Measurements from ENCODE around the gene DCLK1. TPM values are rescaled to one million over a fixed set of nuclear protein-coding genes. Genes with fewer than 3 reads are reported as not detected.

The DCLK1 gene
- total RNA-seq, 1 experiment from 2014 or later, result 36.2 TPM

- no peak overlapping the region for H3K14ac ChIP-seq (ENCODE audit: insufficient read depth, low read length)
- no peak overlapping the region for H3K56ac ChIP-seq (ENCODE audit: insufficient read length, low read depth, low read length)
- no peak overlapping the region for H3K27ac ChIP-seq (ENCODE audit: insufficient read length, low read depth, low read length)
- no peak for DNase-seq
- H3K9me3 ChIP-seq (ENCODE audit: control insufficient read depth, low read depth, low read length), result no peaks in the 10 kb centered on the region
- no peak overlapping the region for H3T11ph ChIP-seq (ENCODE audit: low read length)
- no peak overlapping the region for H4K8ac ChIP-seq (replicated peaks; ENCODE audit: insufficient read length, low read depth, low read length)
- H2BK120ac ChIP-seq (ENCODE audit: low read depth, low read length, poor library complexity, severe bottlenecking), result no peak overlapping the region
- no peaks in the 10 kb centered on the region for H3K4me1 ChIP-seq (ENCODE audit: insufficient read depth, low read length)
- no peaks in the 10 kb centered on the region for H3K79me1 ChIP-seq (ENCODE audit: insufficient read depth, low read depth, low read length, poor library complexity, severe bottlenecking)
- no peak overlapping the region for H3K23ac ChIP-seq (ENCODE audit: insufficient read length, low read depth, low read length)
- H4K91ac ChIP-seq (ENCODE audit: insufficient read length, low read depth, low read length), result no peak overlapping the region
- no peaks in the 10 kb centered on the region for H3K27me3 Mint-ChIP-seq (ENCODE audit: low read depth)
- H3K27me3 ChIP-seq (ENCODE audit: insufficient read depth, low read length), result no peaks in the 10 kb centered on the region
- no peak overlapping the region for H2BK5ac ChIP-seq (ENCODE audit: insufficient read length, low read length)
- no peak overlapping the region for H2AK5ac ChIP-seq (ENCODE audit: insufficient read length, low read length)
- H4K5ac ChIP-seq (ENCODE audit: insufficient read length, low read depth, low read length), result no peak overlapping the region
- H2AFZ ChIP-seq (ENCODE audit: low read length), result no peak overlapping the region
- H3K18ac ChIP-seq (ENCODE audit: insufficient read length, low read depth, low read length), result no peak overlapping the region
- H4K20me1 ChIP-seq (ENCODE audit: control insufficient read depth, insufficient read depth, insufficient read length), result no peaks in the 10 kb centered on the region
- H3K9ac ChIP-seq (ENCODE audit: extremely low read depth, insufficient read length, low read length), result no peak overlapping the region
- H3K4me3 Mint-ChIP-seq, result no peak overlapping the region
- no peaks in the 10 kb centered on the region for H3K79me2 ChIP-seq (ENCODE audit: insufficient read depth, low read length)
- H3K4ac ChIP-seq (ENCODE audit: low read depth, low read length), result no peak overlapping the region
- H3K23me2 ChIP-seq (ENCODE audit: insufficient read length, low read depth, low read length, poor library complexity, severe bottlenecking), result no peaks in the 10 kb centered on the region
- no peak overlapping the region for H3K27ac Mint-ChIP-seq
- no peak overlapping the region for H2BK15ac ChIP-seq (ENCODE audit: low read depth, low read length)
- no CpG with 5 or more reads among the region's 3 CpGs for WGBS (ENCODE audit: extremely low coverage, insufficient read length, low lambda C conversion rate)
- H3K4me2 ChIP-seq (ENCODE audit: insufficient read depth, insufficient read length, low read length), result no peak overlapping the region
- no peak overlapping the region for H2BK12ac ChIP-seq (ENCODE audit: insufficient read length, low read depth, low read length)
- no peak for TF ChIP-seq CTCF (conservative IDR thresholded peaks at IDR 0.05)
- peaks cover 3 to 12% (median 6%) of the 10 kb centered on the region in 3 experiments for H3K36me3 Mint-ChIP-seq (ENCODE audit: insufficient read depth in 1 of 3, low read depth in 3 of 3)
- H3K9me3 Mint-ChIP-seq, result peaks cover 10 to 11% of the 10 kb centered on the region in 2 experiments; a peak in 4 of 5 replicates
- peaks cover 8 to 9% of the 10 kb centered on the region in 2 experiments for H3K4me1 Mint-ChIP-seq
- no peak overlapping the region for H2BK20ac ChIP-seq (ENCODE audit: low read depth, low read length, poor library complexity, severe bottlenecking)
Observed at GRCh38 chr13:36057041-36057440, 74.1 kb downstream of the DCLK1 start.
